GM12875 (cell line): Measurements from ENCODE around the gene TBCE.

ENCODE experiments used
- H3K4me3 ChIP-seq: one replicate; pipeline ENCODE4 v1.5.1; 2011; ENCODE audit warnings: low read depth, low read length, control low read depth
- TF ChIP-seq, protein P1 (sequence below): IDR thresholded peaks from 2 replicates; pipeline ENCODE4 v1.5.1; 2011; ENCODE audit warnings: low read depth, mild to moderate bottlenecking, control low read depth, inconsistent platforms, low read length, moderate library complexity, borderline replicate concordance; ENCODE audit not compliant: insufficient read depth

Gene TBCE, protein sequence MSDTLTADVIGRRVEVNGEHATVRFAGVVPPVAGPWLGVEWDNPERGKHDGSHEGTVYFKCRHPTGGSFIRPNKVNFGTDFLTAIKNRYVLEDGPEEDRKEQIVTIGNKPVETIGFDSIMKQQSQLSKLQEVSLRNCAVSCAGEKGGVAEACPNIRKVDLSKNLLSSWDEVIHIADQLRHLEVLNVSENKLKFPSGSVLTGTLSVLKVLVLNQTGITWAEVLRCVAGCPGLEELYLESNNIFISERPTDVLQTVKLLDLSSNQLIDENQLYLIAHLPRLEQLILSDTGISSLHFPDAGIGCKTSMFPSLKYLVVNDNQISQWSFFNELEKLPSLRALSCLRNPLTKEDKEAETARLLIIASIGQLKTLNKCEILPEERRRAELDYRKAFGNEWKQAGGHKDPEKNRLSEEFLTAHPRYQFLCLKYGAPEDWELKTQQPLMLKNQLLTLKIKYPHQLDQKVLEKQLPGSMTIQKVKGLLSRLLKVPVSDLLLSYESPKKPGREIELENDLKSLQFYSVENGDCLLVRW

DNA sequence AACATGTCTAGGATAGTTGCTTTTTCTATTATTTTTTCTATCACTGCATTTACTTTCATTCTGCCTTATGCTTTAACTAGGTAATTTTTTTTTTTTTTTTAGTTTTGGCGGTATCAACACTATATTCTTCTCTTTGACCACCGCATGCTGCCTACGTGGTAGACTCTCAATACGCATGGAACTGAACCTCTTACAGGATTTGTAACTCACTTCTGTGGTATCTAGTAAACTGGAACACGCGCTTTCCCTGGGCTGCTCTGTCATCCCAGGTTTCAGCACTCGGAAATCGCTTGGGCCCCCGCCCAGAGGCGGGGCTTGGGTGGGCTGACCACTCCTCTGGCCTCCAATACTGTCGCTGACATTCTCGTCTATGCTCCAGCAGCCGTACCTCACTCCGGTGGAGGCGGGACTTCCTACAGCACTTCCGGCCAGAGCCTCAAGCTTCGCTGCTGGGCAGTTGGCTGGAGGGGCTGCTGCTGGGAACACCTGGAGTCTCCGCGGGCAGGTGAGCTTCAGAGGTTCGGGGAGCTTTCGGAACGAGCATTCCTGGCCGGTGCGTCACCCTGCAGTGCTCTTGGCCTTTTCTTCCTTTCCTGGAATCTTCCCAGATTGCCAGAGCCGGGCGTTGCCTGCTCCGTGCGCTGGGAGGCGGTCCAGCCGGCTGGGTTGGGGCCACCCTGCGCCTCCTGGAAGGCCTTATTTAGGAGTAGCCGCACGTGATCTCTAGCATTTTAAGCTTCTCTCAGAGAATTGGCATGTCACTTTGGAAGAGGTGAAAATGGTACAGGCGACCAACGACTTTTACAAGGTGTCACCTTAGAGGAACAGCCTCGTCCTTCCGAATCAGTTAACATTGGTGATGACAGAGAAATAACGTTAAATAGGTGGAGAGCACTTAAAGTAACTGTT lies at the start of gene TBCE:
Gene TBCE, plus strand, starts transcription at position 428 of the 909 bp plus-strand sequence. CDS start 12,623 bp downstream, outside the sequence.
- peak within 1 kb of the TSS; percentile 62 for H3K4me3 ChIP-seq
- TF ChIP-seq, protein P1, sequence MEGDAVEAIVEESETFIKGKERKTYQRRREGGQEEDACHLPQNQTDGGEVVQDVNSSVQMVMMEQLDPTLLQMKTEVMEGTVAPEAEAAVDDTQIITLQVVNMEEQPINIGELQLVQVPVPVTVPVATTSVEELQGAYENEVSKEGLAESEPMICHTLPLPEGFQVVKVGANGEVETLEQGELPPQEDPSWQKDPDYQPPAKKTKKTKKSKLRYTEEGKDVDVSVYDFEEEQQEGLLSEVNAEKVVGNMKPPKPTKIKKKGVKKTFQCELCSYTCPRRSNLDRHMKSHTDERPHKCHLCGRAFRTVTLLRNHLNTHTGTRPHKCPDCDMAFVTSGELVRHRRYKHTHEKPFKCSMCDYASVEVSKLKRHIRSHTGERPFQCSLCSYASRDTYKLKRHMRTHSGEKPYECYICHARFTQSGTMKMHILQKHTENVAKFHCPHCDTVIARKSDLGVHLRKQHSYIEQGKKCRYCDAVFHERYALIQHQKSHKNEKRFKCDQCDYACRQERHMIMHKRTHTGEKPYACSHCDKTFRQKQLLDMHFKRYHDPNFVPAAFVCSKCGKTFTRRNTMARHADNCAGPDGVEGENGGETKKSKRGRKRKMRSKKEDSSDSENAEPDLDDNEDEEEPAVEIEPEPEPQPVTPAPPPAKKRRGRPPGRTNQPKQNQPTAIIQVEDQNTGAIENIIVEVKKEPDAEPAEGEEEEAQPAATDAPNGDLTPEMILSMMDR: no peak

DNA sequence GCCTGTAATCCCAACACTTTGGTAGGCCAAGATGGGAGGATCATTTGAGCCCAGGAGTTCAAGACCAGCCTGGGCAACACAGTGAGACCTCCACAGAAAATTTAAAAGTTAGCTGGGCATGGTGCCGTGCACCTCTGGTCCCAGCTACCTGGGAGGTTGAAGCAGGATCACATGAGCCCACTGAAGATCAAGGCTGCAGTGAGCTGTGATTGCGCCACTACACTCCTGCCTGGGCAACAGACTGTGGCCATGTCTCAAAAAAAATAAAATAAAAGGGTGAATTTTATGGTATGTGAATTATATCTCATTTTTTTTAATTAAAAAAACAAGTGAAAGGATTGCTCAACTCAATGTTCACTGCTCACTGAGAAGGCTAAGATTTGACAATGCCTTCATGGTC lies 48.0 kb upstream of the TBCE start:
- TF ChIP-seq, protein P1: no peak
- no peak overlapping the region for H3K4me3 ChIP-seq

DNA sequence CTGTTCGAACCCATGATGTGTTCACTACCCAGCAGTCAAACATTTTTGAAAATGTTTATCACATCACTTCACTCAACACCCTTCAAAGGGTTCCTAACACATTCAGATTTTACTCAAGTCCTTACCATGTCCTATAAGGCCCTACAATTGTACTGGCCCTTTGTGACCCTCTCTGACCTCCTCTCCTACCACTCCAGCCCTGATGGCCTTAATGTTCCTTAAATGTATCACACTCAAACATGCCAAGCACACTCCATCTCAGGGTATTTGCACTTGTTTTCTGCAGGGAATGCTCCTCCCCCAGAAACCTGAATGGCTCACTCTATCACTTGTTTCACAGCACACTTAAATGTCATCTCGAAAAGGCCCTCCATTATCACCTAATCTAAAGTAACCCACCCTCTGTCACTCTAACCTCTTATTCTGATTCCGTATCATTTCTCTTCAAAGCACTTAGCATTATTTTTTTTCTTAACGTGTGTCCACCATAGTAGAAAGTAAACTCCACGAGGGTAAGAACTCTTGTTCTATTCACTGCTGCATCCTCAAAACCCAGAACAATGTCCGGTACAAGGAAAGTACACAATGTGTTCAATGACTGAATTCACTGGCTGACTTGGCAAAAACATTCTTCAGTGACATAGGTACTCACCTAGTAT lies 46.6 kb upstream of the TBCE start:
- no peak overlapping the region for H3K4me3 ChIP-seq
- TF ChIP-seq, protein P1: no peak

DNA sequence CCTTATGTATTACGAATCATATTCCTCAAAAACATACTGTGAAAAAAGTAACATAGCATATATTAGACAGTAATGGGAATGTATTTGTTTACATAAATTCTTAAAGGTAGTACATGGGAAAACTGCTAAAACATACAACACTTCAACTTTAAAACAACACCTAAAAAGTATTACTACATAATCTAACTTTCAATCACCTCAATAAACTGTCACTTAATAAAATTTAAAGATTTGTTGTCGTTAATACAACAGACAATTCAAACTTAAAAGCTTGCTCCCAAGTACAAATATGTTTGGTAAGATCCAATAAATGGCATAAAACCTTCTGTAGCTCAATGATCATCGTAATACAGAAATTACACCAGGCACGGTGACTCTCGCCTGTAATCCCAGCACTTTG lies 42.9 kb upstream of the TBCE start:
- TF ChIP-seq, protein P1: no peak
- H3K4me3 ChIP-seq: no peak overlapping the region

DNA sequence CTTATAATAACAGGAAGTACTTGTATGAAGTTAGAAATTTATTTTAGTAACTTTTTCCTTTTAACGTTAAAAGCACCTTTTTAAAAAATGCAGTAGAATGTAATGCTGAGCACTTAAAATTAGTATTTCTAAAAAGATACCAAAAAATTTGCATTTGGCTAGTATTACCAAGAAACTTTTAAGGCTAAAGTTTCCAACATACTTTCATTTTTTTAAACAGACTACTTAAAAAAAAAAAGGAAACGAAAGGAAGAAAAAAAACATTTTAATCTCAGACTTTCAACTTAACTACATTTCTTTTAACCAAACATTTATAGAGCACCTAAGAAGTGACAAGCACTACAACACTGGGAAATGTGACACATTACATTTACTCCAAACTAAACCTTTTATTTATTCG lies 42.1 kb upstream of the TBCE start:
- no peak overlapping the region for H3K4me3 ChIP-seq
- TF ChIP-seq, protein P1: no peak

DNA sequence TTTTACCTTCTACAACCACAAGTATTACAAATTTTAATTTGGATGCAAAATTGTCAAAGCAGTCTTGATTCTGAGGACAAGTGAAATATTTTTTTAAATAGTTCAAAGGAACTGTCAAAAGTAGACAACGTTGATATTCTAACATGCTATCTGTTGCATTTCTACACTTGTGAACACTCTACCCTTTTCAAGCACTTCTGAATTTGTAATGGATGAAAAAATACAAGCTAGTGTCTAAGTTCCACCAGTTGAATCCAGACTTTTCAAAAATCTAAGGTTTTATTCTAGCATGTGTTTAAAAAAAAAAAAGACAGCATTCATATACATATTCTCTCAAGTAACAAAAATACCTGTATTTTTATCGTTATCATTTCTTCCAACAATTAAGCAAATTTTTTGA lies 41.4 kb upstream of the TBCE start:
- no peak overlapping the region for H3K4me3 ChIP-seq
- TF ChIP-seq, protein P1: no peak
